GM04503 (cell line): Measurements from ENCODE around the gene SNRNP35.
"Not testable (repeated sequence)": the region's sequence is repeated elsewhere in the genome, so short reads cannot be mapped to it uniquely, and the experiment has no call there.

ENCODE experiments used
- DNase-seq: peaks from one replicate; pipeline ENCODE4 v3.0.0-alpha.2; 2012; ENCODE audit warnings: low read depth

Gene SNRNP35

DNA sequence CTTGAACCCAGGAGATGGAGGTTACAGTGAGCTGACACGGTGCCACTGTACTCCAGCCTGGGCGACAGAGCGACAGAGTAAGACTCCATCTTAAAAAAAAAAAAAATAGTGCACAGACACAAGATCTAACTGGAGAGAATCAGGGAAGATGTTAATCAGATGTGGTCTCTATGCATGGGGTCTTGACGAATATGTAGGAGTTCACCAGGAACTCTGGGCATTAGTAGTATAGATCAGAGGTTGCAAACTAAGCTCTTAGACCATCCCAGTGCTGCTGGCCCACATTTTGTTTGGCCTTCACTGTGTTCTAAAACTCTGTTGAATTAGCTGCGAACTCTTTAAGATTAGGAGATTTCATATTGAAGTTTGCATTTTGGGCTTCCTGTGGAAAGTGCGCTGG, 31.6 kb downstream of the SNRNP35 start:
- DNase-seq, result no peak

DNA sequence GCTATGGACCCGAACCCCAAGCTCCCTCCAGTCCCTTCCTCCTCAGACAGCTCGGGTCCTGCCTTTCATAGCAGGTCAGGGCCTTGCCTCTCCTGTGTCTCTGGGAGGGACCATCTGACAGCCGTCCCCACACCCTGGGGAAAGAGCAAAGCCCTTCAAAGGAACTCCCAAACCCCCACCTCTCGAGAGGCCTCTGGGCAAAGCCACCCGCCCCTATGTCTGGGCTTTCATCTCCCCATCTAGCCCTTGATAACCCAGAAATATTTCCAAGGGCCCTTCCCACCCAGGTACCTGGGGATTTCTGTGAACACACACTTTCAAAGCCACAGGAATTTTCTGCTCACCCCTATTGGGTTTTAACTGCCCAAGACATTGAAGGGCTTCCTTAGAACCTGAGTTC, 32.1 kb downstream of the SNRNP35 start:
- no peak for DNase-seq

DNA sequence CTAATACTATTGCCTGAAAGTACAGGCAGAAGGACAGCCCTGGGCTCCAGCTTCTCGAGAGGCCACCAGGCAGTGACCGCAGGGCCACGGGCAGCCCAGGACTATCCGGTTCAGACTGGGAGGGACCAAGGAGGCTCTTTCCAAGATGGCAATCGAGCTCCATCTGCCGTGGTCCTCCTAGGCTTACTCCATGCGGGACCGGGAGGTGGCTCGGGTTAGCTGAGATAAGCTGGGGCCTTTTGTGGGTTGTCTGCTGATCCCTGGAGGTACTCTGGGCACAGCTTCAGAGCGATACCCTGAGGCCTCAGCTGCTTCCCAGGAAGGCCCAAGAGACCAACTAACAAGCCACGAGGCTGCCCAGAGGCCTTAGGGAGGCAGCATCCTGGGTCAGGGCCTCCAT, 33.1 kb downstream of the SNRNP35 start:
- no peak for DNase-seq

DNA sequence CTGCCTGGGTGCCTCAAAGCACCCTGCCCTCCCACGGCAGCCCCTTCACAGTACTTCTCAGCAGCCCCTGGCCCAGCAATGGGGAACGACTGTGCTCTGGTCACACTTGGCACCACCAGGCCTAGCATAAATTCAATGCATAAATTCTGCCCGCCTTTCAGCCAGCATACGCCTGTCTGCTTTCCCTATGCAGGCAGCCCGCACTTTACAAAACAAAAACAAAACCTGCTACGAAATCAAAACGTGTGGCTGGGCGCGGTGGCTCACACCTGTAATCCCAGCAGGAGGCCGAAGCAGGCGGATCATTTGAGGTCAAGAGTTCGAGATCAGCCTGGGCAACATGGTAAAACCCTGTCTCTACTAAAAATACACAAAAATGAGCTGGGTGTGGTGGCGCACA, 33.5 kb downstream of the SNRNP35 start:
- DNase-seq, result no peak

DNA sequence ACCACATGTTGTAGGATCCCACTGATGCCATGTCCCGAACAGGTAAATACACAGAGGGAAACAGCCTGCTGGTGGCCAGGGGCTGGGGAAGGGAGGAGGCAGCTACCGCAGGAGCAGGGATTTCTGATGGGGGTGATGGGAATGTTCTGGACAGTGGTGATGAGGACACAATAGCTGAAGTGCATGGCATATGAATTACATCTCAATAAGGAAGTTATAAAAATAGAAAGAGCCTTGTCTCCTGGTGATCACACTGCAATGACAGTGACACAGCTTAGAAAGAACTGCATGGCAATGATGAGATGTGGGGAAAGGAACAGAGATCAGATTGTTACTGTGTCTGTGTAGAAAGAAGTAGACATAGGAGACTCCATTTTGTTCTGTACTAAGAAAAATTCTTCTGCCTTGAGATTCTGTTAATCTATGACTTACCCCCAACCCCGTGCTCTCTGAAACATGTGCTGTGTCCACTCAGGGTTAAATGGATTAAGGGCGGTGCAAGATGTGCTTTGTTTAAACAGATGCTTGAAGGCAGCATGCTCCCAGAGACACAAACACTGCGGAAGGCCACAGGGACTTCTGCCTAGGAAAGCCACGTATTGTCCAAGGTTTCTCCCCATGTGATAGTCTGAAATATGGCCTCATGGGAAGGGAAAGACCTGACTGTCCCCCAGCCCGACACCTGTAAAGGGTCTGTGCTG, 34.5 kb downstream of the SNRNP35 start:
- DNase-seq, result not testable (repeated sequence)

DNA sequence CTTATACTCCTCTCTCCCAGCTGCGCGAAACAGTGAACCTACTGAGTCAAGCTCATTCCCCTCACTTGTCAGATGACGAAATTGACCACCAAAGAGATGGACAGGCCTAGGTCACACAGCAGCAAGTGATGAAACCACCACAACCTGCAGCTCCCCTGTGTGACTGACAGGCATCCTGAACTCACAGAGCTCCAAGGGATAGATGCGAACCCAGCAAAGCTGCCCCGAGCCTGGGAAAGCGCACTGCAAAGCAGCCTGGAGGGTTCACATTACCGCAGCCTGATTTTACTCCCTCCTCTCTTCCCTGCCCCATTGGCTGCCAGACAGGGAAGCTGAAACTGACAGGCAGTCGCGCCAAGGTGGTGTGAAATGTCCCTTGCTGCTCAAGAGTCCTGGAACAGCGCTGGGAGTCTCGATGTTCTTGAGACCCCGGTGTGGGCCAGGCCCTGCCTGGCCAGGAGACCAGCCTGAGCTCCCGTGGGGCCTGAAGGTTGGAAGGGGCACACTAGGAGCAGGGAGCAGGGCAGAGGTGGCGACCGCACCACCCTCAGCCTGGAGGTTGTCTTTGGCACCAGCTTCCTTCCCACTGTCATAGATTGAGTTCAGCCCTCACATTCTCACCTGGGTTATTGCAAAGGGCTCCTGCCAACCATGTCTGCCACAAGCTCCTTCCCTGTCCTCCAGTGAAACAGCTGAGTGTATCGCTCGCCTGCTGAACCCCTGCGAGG, 36.3 kb downstream of the SNRNP35 start:
- no peak for DNase-seq

DNA sequence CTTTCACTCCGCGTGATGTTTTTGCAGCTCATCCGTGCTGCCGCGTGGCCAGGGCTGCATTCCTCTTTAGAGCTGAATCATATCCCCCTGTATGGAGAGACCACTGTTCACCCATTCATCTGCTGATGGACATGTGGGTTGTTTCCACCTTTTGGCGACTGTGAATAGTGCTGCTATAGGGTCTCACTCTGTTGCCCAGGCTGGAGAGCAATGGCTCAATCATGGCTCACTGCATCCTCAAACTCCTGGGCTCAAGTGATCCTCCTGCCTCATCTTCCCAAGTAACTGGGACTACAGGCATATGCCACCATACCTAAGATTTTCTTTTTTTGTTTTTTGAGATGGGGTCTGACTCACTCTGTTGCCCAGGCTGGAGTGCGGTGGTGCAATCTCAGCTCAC, 39.1 kb downstream of the SNRNP35 start:
- no peak for DNase-seq

DNA sequence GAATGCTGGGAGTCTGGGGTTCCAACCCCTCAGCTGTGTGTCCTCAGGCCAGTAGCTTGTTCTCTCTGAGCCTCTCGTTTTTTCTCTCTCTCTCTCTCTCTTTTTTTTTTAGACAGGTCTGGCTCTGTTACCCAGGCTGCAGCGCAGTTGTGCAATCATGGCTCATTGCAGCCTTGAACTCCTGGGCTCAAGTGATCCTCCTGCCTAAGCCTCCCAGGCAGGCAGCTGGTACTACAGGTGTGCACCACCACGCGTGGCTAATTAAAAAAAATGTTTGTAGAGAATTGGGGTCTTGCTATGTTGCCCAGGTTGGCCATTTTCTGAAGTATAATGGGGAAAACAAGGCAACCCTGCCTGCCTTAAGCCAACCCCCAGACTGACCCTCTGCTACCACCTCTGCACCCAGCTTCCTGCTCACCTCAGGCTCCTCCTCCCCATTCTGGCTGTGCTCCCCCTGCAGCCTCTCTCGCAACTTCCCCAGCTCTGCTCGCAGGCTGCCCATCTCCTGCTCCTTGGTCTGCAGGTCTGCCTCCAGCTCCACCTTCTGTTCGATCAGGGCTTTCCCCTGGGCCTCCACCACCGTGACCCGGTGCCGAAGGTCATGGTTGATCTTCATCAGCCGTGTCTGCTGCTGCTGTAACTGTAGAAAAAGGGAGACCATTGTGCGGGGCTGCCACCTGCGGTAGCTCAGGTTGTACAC, 40.3 kb downstream of the SNRNP35 start:
- no peak for DNase-seq

DNA sequence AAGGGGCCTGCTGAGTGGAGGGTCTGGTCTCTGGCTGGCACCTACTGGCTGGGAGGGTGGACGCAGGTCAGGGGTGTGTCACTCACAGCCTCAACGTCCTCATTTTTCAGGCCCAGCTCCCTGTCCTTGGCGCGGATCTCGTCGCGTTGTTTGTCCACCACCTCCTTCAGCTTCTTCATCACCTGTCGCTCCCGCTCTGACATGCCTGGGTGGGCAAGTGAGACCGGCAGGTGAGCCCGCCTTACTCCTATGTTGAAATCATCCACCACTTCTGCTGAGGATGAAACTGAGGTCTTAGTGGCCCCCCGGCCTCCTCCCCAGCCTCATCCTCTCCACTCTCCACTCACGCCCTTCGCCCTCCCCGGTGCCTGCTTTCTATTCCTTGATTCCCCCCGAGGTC, 41.4 kb downstream of the SNRNP35 start:
- no peak for DNase-seq

DNA sequence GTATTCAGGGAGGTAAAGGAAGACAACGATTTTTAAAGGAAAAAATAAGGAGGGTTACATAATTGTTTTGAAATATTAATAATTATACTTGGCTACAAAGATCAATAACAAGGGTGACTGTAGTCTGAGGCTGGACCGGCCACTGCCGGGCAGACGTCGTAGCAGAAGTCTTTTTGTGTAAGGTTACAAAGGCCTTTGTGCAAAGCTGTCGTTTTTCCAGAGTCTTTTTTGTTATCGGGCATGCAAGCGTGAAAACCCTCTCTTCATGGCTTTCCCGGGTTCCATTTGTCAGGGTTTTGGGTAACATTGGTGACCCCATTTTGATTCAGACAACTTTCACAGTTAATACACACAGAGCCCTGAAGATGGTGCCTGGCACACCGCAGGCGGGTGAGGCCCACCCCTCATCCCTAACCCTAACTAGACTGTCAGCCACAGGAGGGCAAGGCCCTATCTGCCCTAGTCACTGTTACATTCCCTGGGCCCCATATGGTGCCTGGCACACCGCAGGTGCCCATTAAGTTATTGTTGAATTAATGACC, 44.3 kb downstream of the SNRNP35 start:
- DNase-seq, result no peak

DNA sequence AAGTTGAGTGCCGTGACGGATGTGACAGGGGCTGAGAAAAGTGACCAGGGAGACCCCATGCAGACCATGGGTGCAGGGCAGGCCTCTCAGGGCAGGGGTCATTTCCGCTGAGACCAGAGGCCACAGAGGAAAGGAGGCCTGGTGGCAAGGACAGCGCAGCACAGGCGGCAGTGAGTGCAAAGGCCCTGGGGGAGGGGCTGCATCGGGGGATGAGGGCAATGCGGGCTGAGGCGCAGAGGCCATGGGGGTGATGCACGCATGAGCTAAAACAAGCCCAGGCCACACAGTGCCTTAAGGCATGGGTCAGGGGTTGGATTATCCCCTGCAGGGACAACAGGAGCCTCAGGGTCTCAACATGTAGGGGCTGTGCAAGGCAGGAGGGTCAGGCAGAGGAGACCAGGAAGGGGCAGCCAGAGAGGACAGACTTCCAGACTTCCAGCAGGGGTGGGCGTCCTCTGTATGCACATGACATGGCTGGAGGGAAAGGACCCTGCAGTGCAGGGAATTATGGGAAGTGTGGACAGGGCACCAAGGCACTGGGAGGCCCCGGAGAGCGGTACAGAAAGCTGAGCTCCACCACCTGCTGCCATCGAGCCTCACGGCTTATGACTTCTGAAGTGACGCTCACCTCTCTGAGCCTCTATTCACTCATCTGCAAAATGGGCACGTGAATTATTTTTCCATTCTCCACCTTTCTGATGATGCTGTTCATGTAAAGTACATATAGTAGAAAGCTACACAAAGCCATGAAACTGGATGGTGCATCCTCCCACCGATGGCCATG, 48.3 kb downstream of the SNRNP35 start:
- DNase-seq, result no peak

DNA sequence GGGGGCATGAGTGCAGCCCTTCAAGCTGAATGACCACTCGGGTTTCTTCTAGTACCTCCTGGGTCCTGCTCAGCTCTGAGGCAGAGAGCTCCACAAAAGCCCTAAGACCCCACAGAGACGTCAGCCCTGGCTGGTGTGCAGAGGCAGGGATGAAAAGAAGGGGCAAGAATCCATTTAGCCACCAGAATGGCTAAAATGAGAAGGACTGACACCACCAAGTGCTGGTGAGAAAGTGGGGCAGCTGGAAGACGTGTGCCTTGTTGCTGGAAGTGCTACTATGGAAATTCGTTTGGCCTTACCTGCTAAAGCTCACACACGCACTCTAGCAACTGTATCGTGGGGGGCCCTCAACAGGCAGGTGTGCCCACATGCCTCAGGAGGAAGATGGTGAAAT, 48.9 kb downstream of the SNRNP35 start:
- DNase-seq, result no peak

DNA sequence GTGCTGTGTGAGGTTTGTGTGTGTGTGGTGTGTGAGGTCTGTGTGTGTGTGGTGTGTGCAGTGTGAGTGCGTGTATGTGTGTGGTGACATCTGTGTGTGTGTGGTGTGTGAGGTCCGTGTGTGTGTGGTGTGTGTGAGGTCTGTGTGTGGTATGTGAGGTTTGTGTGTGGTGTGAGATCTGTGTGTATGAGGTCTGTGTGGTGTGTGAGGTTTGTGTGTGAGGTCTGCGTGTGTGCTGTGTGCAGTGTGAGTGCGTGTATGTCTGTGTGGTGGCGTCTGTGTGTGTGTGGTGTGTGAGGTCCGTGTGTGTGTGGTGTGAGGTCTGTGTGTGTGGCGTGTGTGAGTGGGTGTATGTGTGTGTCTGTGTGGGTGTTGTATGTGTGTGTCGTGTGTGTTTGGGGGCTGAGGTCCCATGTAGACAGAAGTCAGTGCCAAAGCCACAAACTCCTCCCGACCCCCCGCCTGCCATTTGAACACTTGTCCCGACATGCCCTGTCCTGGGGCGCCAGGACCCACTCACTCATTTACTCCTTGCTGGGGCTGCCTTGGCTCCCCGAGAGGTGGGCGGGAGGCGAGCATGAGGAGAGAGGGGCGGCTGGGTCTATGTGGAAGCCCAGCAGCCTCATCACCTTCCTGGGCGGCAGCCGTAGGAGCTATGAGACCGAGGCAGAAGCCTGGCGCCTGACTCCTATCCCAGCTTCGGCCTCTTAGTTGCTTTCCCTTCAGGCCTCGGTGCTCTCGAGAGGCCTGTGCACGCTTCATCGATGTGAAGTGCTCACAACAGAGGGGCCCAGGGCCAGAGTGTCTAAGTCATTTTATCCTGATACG, 55.1 kb downstream of the SNRNP35 start:
- no peak for DNase-seq

DNA sequence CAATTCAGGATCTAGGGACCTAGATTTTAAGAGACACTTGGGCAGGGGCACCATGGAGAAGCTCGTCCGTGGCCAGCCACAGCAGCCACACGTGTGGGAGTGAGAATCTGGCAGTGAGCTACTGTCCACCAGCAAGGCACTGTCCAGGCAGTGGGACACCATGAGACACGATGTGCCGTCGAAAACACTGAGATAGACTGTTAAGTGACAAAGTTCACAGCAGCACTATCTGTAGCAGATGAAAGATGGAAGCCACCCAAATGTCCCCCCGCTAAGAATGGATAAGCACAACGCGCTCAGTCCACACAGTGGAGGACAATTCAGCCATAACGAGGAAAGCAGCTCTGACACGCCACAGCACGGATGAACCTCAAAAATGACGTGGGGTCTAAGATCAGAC, 55.9 kb downstream of the SNRNP35 start:
- DNase-seq, result no peak

DNA sequence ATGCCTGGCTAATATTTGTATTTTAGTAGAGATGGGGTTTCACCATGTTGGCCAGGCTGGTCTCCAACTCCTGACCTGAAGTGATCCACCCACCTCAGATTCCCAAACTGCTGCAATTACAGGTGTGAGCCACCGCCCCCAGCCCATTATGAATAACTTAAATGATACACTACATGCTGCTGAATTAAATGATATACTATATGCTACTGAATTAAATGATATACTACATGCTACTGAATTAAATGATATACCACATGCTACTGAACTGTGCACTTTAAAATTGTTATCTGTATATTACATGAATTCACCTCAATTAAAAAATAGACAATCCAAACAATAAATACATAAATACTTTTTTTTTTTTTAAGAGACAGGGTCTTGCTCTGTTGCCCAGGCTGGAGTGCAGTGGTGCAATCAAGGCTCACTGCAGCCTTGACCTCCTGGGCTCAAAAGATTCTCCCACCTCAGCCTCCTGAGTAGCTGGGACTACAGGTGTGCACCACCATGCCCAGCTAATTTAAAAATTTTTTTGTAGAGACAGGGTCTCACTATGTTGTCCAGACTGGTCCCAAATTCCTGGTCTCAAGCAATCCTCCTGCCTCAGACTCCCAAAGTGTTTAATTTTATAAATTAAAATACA, 56.8 kb downstream of the SNRNP35 start:
- DNase-seq, result not testable (repeated sequence)

DNA sequence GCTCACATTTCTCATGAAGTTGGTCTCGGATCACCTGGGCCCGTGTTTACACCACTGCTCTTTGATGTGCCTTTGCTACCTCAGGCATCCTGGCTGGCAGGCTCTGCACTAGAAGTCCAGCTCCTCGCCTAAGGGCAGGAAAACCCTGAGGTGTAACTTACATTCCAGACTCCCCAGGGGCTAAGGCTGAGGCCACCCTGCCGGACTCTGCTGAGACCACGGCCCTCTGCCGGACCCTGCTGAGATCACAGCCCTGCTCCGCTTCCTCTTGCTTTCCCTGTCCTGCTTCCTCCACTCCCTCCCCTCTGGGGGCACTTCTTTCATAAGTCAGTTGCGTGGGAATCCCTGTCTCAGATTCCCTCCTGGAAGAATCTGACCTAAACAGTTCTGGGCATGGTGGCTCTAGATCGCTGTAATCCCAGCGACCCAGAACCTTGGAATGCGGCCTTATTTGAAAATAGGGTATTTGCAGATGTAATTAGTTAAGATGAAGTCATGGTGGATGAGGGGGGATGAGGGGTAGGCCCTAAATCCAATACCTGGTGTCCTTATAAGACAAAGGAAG, 58.4 kb downstream of the SNRNP35 start:
- no peak for DNase-seq
